HUES6 (cell line): ENCODE measurements around the gene C14orf180.

ENCODE experiments used
- H3K27ac ChIP-seq: 2 replicates; pipeline ENCODE4 v1.7.0; 2013; ENCODE audit warnings: low read depth, mild to moderate bottlenecking, low read length, inconsistent platforms
- H3K27me3 ChIP-seq: 2 replicates; pipeline ENCODE4 v1.6.1; 2013; ENCODE audit warnings: low read length; ENCODE audit not compliant: control insufficient read depth, insufficient read depth
- H3K36me3 ChIP-seq: 2 replicates; pipeline ENCODE4 v1.6.1; 2013; ENCODE audit warnings: low read length; ENCODE audit not compliant: control insufficient read depth, insufficient read depth
- H3K4me1 ChIP-seq: 2 replicates; pipeline ENCODE4 v1.6.1; 2013; ENCODE audit warnings: low read length; ENCODE audit not compliant: control insufficient read depth, insufficient read depth
- H3K4me3 ChIP-seq: 2 replicates; pipeline ENCODE4 v1.5.1; 2013; ENCODE audit warnings: low read depth, low read length
- H3K9ac ChIP-seq: one replicate; pipeline ENCODE4 v1.6.1; 2013; ENCODE audit warnings: mild to moderate bottlenecking, low read length
- H3K9me3 ChIP-seq: 2 replicates; pipeline ENCODE4 v1.6.1; 2013; ENCODE audit warnings: low read depth, low read length; ENCODE audit not compliant: control insufficient read depth, insufficient read depth

The C14orf180 gene

DNA sequence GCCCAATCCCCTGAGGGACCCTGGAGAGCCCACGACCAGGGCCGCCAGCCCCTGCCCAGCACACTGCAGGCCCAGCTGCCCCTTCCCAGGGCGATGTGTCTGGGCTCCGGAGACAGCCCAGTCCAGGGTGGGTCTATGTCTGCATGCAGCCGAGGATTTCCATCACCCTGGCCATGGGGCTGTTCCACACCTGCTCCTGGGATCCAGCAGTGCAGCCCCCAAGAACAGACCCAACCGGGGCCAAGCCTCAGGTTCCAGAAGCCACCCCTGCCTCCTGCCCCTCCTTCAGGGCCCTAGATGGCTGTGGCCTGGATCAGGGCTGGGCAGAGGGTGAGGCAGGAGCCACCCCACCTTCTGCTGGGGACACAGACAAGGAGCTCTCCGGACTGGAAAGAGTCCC lies 11.5 kb downstream of the C14orf180 start:
- Histone ChIP-seq H3K4me3 (no peak overlapping the region), H3K9me3 (no peaks in the 10 kb centered on the region), H3K9ac (no peak overlapping the region), H3K27me3 (no peaks in the 10 kb centered on the region; the same call in 1 of the 2 replicates), H3K4me1 (no peaks in the 10 kb centered on the region; the same call in 1 of the 2 replicates), H3K36me3 (no peaks in the 10 kb centered on the region), H3K27ac (no peak overlapping the region)

- Histone ChIP-seq H3K9me3 (no peaks in the 10 kb centered on the region), H3K27me3 (no peaks in the 10 kb centered on the region; the same call in 1 of the 2 replicates), H3K4me1 (no peaks in the 10 kb centered on the region; the same call in 1 of the 2 replicates), H3K27ac (no peak overlapping the region), H3K9ac (no peak overlapping the region), H3K36me3 (no peaks in the 10 kb centered on the region), H3K4me3 (no peak overlapping the region)
Observed at GRCh38 chr14:104591506-104592291, 12.1 kb downstream of the C14orf180 start.

DNA sequence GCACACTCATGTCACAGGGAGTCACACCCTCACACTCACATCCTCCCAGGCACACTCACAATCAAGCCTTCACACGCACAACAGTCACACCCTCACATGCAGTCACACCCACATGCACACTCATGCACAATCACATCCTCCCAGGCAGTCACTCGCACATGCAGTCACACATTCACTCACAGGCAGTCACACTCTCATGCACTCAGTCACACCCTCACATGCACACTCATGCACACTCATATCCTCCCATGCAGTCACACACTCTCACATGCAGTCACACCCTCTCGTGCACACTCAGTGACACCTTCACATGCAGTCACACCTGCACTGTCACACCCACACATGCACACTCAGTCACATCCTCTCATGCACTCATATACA lies 12.7 kb downstream of the C14orf180 start:
- Histone ChIP-seq H3K9ac (no peak overlapping the region), H3K9me3 (no peaks in the 10 kb centered on the region), H3K4me1 (no peaks in the 10 kb centered on the region; the same call in 1 of the 2 replicates), H3K4me3 (no peak overlapping the region), H3K27me3 (no peaks in the 10 kb centered on the region; the same call in 1 of the 2 replicates), H3K27ac (no peak overlapping the region), H3K36me3 (no peaks in the 10 kb centered on the region)

DNA sequence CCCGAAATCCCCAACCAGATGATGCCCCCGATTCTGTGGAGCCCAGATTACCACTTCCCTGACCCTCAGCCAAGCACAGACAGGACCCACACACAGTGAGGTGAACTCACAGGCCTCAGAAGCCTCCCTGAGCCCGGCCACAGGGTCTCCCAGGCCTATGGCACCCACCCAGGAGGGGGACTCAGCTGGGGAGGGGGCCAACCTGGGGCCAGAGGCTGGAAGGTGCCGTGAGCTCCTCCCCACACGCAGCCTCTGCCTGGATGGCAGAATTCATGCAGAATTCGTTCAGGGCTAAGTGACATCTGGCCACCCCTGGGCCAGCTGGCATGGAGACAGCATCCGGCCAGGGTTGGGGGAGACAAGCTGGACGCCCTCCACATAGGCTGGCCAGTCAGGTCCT lies 13.2 kb downstream of the C14orf180 start:
- no peak overlapping the region for H3K9ac ChIP-seq
- H3K4me3 ChIP-seq: no peak overlapping the region
- no peaks in the 10 kb centered on the region for H3K9me3 ChIP-seq
- no peaks in the 10 kb centered on the region; the same call in 1 of the 2 replicates for H3K27me3 ChIP-seq
- H3K4me1 ChIP-seq: no peaks in the 10 kb centered on the region
- H3K27ac ChIP-seq: no peak overlapping the region
- no peaks in the 10 kb centered on the region for H3K36me3 ChIP-seq

GRCh38 chr14:104593241-104593701 lies 13.7 kb downstream of the C14orf180 start:
- H3K4me3 ChIP-seq: no peak overlapping the region
- no peaks in the 10 kb centered on the region; the same call in 1 of the 2 replicates for H3K27me3 ChIP-seq
- H3K9ac ChIP-seq: no peak overlapping the region
- no peaks in the 10 kb centered on the region for H3K4me1 ChIP-seq
- H3K9me3 ChIP-seq: no peaks in the 10 kb centered on the region
- no peaks in the 10 kb centered on the region for H3K36me3 ChIP-seq
- H3K27ac ChIP-seq: no peak overlapping the region

DNA sequence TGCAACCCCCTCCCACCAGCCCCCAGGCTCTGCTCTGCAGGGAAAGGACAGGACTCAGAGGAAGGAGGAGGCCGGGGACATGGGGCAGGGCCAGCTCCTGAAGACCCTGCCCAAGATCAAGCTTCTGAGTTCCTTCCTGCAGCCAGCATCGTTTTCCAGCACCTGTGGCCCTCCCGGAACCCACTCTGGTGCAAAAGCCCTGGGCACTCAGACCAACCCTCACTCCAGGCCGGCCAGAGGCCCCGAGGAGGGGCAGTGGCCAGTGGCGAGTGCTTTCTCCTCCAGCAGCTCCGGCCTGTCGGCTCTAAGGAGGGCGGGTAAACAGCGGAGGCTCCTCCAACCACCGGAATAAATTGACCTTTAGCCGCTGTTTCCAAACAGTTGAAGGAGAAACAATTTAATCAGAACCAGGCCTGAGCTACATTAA lies 14.2 kb downstream of the C14orf180 start:
- Histone ChIP-seq H3K9me3 (no peaks in the 10 kb centered on the region), H3K4me1 (no peaks in the 10 kb centered on the region), H3K4me3 (no peak overlapping the region), H3K27ac (no peak overlapping the region), H3K9ac (no peak overlapping the region), H3K27me3 (no peaks in the 10 kb centered on the region; the same call in 1 of the 2 replicates), H3K36me3 (no peaks in the 10 kb centered on the region)

- no peaks in the 10 kb centered on the region for H3K9me3 ChIP-seq
- no peaks in the 10 kb centered on the region for H3K36me3 ChIP-seq
- no peaks in the 10 kb centered on the region; the same call in 1 of the 2 replicates for H3K27me3 ChIP-seq
- no peak overlapping the region for H3K27ac ChIP-seq
- H3K4me3 ChIP-seq: no peak overlapping the region
- H3K4me1 ChIP-seq: no peaks in the 10 kb centered on the region
- H3K9ac ChIP-seq: no peak overlapping the region
Observed at GRCh38 chr14:104594310-104595046, 14.9 kb downstream of the C14orf180 start.

DNA sequence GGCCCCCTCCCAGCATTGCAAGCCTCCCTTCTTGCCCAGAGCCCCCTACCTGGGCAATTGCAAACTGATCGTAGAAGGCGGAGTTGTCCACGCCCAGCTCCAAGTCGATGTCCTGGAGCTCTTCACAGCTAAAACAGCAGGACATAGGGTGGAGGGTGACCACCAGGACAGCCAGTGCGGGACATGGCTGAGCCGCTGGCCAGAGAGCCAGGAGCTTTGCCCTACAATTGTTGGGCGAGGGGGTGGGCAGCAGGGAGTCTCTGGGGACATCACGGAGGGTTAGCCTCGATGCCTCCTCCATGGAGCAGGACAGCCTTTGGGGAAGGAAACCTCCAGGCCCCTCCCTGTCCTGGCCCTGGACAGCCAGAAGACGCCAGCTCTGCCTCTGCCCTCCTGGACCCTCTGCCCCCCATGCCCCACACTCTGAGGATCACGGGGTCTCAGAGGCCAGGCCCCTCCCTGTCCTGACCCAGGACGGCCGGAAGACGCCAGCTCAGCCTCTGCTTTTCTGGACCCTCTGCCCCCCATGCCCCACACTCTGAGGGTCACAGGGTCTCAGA lies 15.6 kb downstream of the C14orf180 start:
- no peaks in the 10 kb centered on the region; the same call in 1 of the 2 replicates for H3K27me3 ChIP-seq
- no peak overlapping the region for H3K4me3 ChIP-seq
- no peak overlapping the region for H3K27ac ChIP-seq
- H3K9ac ChIP-seq: no peak overlapping the region
- no peaks in the 10 kb centered on the region for H3K36me3 ChIP-seq
- no peaks in the 10 kb centered on the region for H3K4me1 ChIP-seq
- no peaks in the 10 kb centered on the region for H3K9me3 ChIP-seq

GRCh38 chr14:104595911-104596450 lies 16.4 kb downstream of the C14orf180 start:
- Histone ChIP-seq H3K36me3 (no peaks in the 10 kb centered on the region), H3K27ac (no peak overlapping the region), H3K4me1 (no peaks in the 10 kb centered on the region), H3K9ac (no peak overlapping the region), H3K9me3 (no peaks in the 10 kb centered on the region), H3K27me3 (no peaks in the 10 kb centered on the region; the same call in 1 of the 2 replicates), H3K4me3 (no peak overlapping the region)

- no peaks in the 10 kb centered on the region for H3K9me3 ChIP-seq
- H3K9ac ChIP-seq: no peak overlapping the region
- H3K27ac ChIP-seq: no peak overlapping the region
- H3K4me1 ChIP-seq: no peaks in the 10 kb centered on the region
- no peaks in the 10 kb centered on the region; the same call in 1 of the 2 replicates for H3K27me3 ChIP-seq
- H3K4me3 ChIP-seq: no peak overlapping the region
- H3K36me3 ChIP-seq: no peaks in the 10 kb centered on the region
Observed at GRCh38 chr14:104596451-104596918, 16.9 kb downstream of the C14orf180 start.
